HG02759 (cell line): ENCODE results near the gene FMNL3.

Experiments
- ATAC-seq: cut with Tn5 transposase; IDR thresholded peaks from one replicate; pipeline ENCODE4 v1.9.1; 2021; ENCODE audit warnings: mild to moderate bottlenecking, moderate library complexity; ENCODE audit not compliant: unreplicated experiment

The FMNL3 gene

DNA sequence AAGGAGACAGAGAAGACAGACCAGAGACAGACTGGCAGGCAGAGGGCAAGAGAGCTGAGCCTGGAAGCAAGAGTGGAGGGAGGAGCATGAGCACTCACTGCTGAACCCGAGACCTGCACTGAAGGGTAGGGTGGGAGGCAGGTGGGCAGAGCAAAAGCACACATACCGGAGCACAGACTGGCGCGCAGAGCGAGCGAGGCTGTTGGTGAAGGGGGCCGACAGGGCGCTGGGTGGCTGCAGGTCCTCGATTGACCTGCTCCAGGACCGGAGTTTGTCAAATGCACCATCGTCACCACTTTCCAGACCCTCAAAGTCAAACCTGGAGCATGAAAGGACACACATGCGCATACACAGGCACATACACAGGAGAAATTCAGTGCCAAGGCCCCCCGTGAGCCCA, 48.9 kb downstream of the FMNL3 start:
- ATAC-seq = no peak

DNA sequence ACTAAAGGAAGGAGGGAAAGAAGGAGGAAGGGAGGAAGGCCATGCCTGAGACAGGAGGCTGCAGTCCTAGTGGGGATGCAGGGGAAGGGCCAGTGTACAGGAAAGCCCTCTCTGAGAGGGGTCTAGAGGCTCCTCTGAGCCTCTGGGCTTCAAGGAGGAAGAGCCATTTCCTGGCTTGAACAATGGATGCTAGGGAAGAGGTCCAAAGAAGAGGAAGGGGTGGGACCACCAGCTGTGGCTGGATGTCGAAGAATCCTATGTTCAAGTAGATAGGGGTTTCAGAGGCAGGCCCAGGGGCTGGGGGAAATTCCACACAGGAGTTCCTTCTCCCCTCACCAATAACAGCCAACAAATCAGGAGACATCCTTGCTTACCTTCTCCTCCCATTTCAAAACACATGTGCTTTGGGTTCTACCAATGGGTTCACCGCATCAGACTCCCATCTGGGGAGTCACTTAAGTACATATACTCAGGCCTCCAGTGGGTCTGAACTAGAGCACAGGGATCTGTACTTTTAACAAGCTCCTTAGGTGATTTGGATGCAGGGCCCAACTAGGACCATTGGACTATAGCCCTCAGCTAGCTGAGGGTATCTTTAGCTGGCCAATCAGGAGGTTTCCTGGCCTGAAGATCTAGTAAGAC, 51.5 kb downstream of the FMNL3 start:
- ATAC-seq = no peak

DNA sequence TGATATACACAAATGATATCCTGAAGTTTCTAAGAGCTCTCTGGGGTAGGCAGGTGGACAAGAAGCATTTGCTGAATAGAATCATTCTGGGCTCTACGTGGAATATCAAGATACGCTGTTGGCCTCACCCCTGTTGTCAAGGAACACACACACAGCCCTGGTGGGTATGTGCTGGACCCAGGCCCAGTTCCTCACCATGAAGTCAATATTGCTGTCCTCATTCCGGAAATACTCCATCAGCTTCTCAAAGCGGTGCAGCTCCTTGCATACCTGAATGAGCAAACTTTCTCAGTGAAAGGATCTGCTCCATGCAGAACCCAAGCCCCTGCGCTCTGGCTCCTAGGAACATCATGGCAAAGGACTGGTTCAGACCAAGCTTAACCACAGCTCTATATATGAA, 52.5 kb downstream of the FMNL3 start:
- ATAC-seq = no peak

DNA sequence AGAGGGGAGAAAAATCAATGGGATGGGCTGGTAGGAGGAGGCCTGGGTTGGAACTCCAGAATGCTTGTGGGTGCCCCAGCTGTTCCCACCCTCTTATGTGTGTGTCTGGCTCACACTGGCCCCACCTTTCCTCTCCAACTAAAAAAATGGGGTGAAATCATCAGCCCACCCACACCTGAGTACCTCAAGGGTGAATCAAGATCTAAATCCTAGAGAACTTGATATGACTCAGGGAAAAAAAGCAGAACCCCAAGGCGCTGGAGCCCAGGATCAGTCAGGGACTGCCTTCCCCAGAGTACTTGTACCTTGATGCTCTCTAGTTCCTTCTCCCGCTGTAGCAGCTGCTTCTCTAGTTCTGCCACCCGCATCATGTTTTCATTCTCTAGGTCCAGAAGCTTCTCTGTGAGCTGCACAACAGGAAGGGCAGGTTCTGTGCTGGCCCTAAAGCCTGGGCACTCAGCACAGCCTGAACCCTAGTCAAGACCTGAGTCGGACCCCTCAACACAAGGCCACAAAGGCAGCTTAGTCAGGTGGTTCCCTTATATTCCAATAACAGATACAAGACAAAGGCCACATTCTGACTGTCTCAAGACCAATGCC, 54.2 kb downstream of the FMNL3 start:
- no peak for ATAC-seq

DNA sequence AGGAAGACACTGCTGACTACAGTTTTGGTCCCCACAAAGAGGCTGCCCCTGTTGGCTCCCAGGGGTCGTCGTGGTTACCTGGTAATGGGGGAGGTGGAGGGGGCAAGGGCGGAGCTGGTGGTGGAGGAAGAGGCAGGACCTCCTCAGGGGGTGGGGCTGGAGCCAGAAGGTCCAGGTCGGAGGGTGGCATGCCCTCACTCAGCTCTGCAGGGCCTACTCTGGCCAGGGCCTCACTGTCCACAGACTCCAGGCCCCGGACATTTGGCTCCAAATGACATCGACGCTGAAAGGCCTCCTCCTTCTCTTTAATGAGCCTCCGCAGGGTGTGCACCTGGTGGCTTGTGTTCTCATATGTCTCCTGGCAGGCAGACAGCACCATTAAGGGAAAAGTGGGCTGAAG, 55.4 kb downstream of the FMNL3 start:
- ATAC-seq = no peak

DNA sequence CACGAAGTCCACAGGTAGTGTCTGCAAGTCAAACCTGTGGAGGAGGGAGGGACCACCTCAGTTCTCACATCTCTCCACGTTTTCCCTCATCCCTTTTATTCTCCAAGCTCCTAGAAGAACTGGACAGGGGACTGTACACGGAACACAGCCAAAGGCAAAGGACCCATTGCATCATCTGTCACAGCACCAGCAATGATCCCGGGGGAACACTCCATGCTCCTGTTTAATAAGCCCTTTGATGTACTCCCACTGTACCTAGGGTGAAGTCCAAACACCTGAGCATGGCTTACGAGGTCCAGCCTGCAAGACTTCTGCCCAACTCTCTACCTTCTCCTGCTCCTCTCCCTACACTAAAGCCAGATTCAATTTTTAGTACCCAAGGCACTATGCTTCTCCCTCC, 57.3 kb downstream of the FMNL3 start:
- no peak for ATAC-seq

DNA sequence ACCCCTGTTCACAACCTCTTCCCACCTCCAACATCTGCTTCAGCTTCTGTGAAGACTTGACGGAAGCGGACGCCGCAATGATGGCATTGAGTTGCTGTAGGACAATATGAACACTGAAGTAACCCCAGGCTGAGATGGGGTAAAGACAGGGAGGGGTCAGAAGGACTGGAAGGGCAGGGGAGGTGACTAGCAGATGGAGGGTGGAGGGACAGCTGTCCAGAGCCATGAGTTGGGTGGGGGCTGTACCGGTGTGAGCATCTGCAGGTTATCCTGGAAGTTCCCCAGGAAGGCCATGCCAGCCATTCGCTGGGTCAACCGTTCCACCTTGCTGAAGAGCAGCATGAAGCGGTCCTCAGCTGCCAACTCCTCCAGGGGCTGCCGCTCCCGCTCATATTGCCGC, 57.8 kb downstream of the FMNL3 start:
- ATAC-seq = no peak

DNA sequence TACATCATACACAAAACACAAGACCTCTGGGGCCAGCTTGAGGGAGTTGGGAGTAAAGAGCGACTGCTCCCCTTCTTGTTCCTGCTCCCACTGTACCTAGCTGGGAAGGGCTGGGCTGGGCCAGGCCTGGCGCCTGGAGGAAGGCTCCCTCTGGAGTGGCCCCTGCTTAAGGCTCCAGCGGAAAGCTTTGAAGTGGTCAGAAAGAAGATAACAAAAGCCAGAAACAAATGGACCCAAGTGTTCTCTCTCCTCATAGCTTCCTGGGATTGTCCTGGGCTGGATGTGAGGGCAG, 58.5 kb downstream of the FMNL3 start:
- ATAC-seq = no peak

DNA sequence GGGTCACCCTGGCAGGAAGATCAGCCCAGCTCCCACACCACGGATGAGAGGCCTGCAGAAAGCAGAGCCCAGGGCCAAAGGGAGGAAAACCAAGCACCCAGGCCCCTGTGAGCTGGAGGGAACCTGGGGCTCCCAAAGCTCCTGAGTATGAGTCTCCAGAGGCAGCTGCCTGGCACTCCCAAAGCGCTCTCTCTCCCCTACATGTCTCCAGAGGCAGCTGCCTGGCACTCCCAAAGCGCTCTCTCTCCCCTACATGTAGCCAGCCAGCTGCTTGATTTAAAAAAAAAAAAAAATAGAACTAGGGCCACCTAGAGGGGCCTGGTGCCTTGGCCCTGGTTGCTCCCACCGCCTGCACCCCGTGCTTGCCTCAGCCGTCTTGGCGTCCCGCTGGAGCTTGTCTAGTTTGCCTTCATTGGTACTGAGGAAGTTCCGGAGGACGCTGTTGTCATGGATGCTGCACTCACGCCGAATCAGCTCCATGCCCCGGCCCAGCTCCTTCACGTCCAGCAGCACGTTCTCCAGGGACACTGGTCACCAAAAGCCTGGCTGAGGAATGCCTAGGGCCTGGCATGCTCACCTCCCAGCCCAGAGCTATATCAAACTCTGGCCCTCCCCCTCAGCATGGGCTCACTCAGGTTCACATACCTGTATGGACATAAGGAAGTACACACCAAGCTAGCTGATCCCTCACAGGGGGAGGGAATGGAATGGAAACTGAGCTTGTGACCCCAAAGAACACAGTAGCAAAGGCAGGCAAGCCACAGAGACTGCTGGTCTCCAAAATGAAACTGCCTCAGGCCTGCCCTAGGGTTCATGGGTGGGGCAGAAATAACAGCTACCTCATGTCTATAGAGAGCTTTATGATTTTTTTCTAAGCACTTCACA, 59.1 kb downstream of the FMNL3 start:
- ATAC-seq = no peak

DNA sequence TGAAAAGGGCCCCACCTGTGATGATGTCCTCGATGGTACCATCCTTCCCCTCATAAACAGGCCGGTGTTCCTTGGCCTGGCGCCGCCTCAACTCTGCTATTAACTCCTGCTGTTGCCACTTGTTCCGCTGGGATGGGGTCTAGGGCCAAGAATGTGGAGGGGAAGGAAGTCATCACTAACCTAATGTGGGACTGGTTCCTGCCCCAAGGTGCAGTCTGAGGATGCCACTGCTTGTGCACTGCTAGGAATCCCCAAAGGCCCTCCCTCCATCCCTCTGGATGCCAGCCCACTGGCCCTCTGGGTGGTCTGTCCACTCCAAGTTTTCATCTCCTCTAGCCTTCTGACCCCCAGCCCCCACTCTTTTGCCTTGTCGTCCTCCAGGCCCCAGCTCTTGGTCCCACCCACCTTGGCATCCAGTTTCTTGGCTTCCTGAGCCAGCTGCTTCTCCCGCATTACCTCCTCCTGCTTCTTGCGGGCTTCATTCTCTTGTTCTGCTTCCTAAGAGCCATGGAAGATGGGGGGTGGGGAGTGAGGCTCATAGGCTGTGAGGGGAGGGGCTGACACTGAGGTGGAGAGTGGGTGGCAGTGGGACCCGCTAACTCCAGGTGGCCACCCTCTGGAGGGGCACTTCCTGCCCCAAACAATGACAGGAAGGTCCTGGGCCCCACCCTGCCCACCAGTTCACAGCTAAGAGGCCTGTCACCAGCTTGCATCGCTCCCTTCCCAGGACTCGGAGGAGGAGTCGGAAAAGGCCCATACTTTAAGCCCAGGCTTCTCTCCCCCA, 60.1 kb downstream of the FMNL3 start:
- no peak for ATAC-seq

DNA sequence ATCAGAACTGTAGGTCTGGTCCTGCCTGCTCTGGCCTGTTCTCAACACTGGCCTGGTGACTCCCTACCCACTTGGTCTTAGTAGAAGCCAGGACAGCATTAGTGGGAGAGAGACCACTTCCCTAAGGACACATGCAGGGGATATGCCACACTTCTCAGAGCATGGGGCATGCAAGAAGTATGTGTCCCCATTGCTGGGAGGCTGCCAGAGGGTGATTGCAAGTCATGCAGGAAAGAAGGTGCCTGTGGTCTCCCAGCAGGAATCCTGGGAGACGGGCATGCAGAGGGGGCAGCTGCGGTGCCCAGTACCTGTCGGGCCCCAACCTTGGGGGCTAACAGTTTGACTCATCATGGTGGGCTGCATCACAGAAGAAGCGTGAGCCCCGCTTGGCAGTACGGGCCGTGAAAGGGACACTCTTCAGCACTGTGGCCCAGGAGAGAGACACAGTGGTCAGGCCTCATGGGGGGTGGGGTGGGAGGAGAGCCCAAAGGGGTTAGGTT, 60.8 kb downstream of the FMNL3 start:
- no peak for ATAC-seq

DNA sequence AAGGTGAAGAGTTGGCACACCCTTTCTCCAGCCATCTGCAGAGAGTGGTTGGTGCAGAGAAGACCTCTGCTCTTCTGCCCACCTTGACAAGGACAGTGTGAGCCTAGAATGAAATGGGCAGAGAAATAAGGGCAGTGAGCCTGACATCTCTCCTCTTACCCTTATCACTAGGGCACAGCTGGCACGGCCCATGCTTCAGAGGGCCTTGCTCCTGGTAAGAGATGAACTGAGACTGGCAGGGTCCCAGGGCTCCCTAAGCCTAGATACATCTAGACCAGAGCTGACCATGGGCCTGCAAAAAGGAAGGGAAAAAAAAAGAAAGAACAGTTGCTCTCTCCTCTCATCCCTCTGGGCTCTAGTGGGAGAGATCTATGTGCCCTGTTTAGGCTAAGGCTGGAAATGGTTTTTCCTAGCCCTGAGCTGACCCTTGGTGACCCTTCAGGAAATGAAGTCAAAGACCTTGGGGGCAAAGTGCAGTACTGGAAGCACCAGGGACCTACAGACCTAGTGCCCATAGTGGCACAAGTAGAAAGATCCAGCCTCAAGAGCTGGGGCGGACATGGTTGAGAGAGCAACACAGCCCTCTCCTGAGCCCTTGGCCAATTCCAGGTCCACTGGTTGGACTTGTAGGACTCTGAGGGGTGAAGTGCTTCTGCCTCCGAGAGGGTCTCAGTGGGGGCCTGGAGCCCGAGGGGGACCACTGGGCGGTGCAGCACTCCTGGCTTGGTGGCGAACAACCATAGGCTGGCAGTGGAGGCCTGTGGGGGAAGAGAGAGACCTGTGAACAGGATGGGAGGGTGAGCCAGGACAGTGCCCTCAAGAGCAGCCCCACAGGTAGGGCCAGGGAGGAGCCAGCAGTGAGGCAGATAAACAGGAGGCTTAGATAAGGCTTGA, 61.8 kb downstream of the FMNL3 start:
- ATAC-seq = no peak

DNA sequence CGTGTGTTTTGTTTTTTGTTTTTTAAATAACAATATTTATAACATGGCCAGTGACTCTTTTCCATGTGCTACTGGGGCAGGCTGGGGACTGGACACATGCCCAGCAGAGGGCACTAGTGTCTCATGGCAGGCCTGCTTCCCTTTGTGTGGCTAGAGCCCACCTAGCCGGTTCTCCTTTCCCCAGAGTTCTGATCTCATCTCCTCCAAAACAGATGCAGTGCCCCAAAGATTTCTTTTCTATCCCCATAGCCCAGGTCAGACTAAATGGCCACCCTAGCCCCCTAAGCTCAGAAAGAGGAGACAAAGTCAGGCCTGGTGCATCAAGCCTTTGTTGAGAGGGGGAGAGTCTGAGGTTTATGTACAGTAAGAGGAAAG, 62.6 kb downstream of the FMNL3 start:
- no peak for ATAC-seq

DNA sequence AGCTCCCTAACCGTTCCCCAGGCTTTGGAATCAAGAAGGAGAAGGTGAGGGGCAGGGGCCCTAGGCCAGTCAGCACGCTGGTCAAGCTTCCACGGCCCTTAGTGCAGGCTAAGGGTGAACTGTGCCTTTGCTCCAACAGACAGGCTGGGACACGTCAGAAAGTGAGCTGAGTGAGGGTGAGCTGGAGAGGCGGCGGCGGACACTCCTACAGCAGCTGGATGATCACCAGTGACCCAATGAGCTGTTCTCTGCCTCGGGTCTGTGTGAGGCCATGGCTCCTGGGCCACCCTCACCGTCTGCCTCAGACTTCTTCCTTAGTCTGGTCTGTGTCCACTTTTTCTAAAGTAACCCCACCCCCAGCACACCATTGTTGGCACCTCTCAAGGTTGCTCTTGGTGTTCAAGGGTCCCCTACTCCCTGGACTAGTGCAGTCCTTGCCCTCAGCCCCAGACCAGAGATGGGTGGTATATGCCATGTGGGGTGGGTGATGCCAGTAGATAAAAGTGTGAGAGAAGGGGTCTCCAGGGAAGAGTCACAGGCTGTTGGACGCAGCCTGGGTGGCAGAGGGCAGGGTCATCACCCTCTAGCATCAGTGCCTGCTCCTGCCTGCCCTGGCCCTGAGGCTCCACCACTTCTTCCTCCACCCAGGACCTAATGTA, 63.1 kb downstream of the FMNL3 start:
- no peak for ATAC-seq

DNA sequence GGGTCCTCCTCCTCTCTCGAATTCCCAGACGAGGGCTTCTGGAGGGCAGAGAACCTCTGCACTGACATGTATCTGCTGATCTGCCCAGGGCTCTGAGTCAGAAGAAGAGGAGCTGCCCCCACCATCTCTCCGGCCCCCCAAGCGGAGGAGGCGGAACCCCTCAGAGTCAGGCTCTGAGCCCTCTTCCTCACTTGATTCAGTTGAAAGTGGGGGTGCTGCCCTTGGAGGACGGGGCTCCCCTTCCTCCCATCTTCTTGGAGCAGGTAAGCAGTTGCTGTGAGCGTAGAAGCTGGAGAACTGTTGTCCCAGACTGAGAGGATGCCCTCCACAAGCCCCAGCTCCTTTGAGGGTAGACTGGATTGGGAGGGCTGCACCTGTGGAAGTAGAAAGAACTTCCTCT, 64.1 kb downstream of the FMNL3 start:
- ATAC-seq = no peak

DNA sequence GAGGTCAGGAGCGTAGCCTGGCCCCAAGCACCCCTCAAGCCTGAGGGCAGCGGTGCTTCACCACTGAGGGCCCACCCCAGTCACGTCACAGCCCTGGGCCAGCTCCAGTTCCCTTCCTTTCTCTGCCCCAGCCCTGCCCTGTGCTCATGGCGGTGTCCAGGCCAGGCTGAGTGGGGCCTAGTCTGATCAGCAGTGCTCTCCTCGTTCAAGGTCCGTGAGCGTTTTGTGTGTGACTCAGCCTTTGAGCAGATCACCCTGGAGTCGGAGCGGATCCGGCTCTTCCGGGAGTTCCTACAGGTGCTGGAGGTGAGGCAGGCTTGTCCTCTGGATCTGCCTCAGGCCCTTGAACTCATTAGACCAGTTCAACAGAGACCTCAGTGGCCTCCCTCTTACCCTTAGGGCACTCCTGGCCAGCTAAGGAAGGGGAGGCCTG, 64.8 kb downstream of the FMNL3 start:
- ATAC-seq = no peak

DNA sequence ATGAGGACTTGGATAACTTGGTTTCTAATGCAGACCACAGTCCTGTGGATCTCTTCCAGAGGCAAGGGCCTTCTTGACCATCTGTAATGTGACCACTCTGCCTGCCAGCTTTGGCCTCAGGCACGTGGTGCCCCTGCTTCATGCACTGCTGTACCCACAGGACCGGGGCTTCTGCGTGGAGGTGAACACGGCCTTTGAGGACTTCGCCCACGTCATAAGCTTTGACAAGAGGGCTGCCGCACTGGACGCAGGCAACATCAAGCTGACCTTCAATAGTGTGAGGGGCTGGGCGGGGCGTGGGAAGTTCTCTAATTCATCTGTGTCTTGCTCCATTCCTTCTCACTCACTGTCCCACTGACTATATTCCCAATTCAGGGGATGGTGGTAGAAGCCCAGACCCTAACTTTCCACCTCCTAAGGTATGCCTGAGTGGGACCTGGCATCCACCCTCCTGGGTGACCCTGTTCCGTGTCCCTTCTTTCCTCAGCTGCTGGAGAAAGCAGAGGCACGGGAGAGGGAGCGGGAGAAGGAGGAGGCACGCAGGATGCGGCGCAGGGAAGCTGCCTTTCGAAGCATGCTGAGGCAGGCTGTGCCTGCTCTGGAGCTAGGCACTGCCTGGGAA, 65.3 kb downstream of the FMNL3 start:
- no peak for ATAC-seq

DNA sequence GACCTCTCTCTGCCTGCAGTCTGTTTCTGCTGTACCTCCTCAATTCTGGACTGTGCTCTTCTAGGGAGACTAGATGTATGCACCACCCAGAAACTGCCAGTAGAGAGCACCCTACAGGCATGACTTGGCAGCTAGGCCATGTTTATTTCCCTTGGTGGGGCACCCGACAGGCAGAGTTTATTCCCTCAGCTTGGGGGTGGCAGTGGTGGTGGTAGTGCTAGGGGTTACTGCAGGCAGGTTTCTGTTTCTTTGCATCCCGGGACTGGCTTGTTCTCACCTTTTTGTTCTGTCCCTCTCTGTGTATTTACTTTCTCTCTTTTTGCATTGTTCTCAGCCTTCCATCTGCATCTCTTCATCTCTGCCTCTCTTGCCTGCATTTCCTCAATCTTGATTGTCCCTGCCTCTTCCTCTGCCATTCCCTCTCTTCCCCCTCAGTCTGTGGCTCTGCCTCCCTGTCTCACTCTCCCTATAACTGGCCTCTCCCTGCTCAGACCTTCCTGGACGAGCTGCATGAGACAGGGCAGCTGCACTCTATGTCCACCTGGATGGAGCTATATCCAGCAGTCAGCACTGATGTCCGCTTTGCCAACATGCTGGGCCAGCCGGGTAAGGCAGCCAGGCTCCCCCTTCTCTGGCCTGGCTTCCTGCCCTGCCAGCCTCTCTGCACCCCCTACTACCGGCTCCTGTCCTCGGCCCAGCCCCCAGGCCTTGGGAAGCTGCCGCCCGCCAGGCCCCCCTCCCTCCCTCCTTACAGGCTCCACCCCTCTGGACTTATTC, 70.0 kb downstream of the FMNL3 start:
- ATAC-seq = no peak

DNA sequence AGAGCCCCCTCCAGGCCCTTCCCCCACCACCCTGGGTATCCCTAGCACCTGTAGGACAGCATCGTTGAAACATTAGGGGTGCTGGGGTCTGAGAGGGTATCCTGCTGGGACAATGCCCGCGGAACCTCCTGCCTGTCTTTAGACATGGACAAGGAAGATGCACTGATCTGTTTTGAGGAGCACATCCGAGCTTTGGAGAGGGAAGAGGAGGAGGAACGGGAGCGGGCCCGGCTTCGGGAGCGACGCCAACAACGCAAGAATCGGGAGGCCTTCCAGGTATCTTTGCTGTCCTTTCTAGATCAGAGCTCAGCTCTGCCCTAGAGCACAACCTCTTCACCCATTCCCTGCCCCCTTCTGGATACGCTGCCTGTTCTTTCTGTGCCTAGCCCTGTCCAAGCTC, 70.6 kb downstream of the FMNL3 start:
- ATAC-seq = no peak
